HepG2 (cell line): ENCODE measurements around the gene GLUL. TPM values are rescaled to one million over a fixed set of nuclear protein-coding genes. Genes with fewer than 3 reads are reported as not detected.

Source experiments
- ATAC-seq: fragments of 200-7000 bp; cut with Tn5 transposase; 3 replicates; pipeline ENCODE4 v1.9.1; 2020; ENCODE audit warnings: mild to moderate bottlenecking, moderate library complexity
- BruUV-seq: library from RNA; stranded (reverse); fragments of 400-500 nt; replicated peaks from 2 replicates; lab custom pipeline; 2021; lab: Mats Ljungman, UMichigan
- CTCF ChIA-PET: fragments of 300-600 bp; formaldehyde crosslinking; extraction: SDS; loops from one replicate; lab custom pipeline; 2021; ENCODE audit warnings: low total read pairs, inconsistent platforms, low intra/inter-chr PET ratio; lab: Yijun Ruan, JAX
- POLR2A ChIA-PET: fragments of 350-600 bp; sonication (Branson Sonifier 250); formaldehyde crosslinking; loops from one replicate; lab custom pipeline; 2020; ENCODE audit warnings: antibody characterized with exemption, inconsistent platforms; lab: Yijun Ruan, JAX
- DNase-seq: peaks from one replicate; pipeline ENCODE4 v3.0.0-alpha.2; 2015; ENCODE audit warnings: low spot score
- FAIRE-seq: peaks from 3 replicates; lab custom pipeline; 2011; peaks lifted over from hg19 to GRCh38; lab: Jason Lieb, UNC
- H2AFZ ChIP-seq: one replicate; pipeline ENCODE4 v1.6.1; 2011; ENCODE audit warnings: low read length, inconsistent platforms
- H3K27ac ChIP-seq: fragments of 300-600 bp; 3 replicates; pipeline ENCODE4 v1.8.0; 2011; ENCODE audit warnings: mixed run types, mild to moderate bottlenecking, mixed read lengths, low read length, inconsistent platforms; ENCODE audit not compliant: insufficient read depth; ENCODE audit errors: extremely low read length
- H3K27me3 ChIP-seq, 2 experiments: fragments of 200-600 bp in 1 of 2; 2 replicates in 1 of 2; 3 replicates in 1 of 2; pipeline versions ENCODE4 v1.6.0 to v1.8.0; 2011; ENCODE audit warnings: low read length in 2 of 2, mild to moderate bottlenecking in 2 of 2, moderate library complexity in 2 of 2, inconsistent platforms in 1 of 2; ENCODE audit not compliant: insufficient read depth in 2 of 2, control insufficient read depth in 1 of 2
- H3K36me3 ChIP-seq, 2 experiments: fragments of 200-600 bp in 1 of 2; replicated peaks in 1 of 2; 2 replicates in 1 of 2; 3 replicates in 1 of 2; pipeline versions ENCODE4 v1.5.1 to v1.8.0; 2011; ENCODE audit warnings: low read length in 2 of 2, inconsistent platforms in 1 of 2; ENCODE audit not compliant: insufficient read depth in 2 of 2, control insufficient read depth in 1 of 2
- H3K4me1 ChIP-seq: 2 replicates; pipeline ENCODE4 v1.5.1; 2012; ENCODE audit warnings: low read length, inconsistent platforms; ENCODE audit not compliant: insufficient read depth
- H3K4me2 ChIP-seq: 2 replicates; pipeline ENCODE4 v1.6.0; 2011; ENCODE audit warnings: low read depth, low read length, inconsistent platforms
- H3K4me3 ChIP-seq, 3 experiments: fragments of 200-600 bp in 1 of 3; sonication (generic), shearing (Covaris generic) in 1 of 3; replicated peaks in 1 of 3; 2 replicates each; pipeline ENCODE4 v1.5.1; 2011 to 2016; ENCODE audit warnings: low read length in 3 of 3, inconsistent platforms in 2 of 3, low read depth in 2 of 3, mild to moderate bottlenecking in 2 of 3, control low read depth in 1 of 3, mixed read lengths in 1 of 3; ENCODE audit not compliant: insufficient read depth in 1 of 3
- H3K79me2 ChIP-seq: one replicate; pipeline ENCODE4 v1.6.1; 2011; ENCODE audit warnings: low read length, inconsistent platforms; ENCODE audit not compliant: insufficient read depth
- H3K9ac ChIP-seq: 2 replicates; pipeline ENCODE4 v1.6.0; 2011; ENCODE audit warnings: mild to moderate bottlenecking, low read depth, low read length, inconsistent platforms; ENCODE audit not compliant: insufficient read depth
- H3K9me3 ChIP-seq: 2 replicates; pipeline ENCODE4 v1.5.1; 2012; ENCODE audit warnings: mild to moderate bottlenecking, low read length
- H4K20me1 ChIP-seq: 2 replicates; pipeline ENCODE4 v1.6.0; 2011; ENCODE audit warnings: inconsistent platforms, mild to moderate bottlenecking, low read length, moderate library complexity; ENCODE audit not compliant: insufficient read depth
- ADNP ChIP-seq: sonication (generic); formaldehyde crosslinking; IDR thresholded peaks from 2 replicates; pipeline ENCODE4 v1.4.0; 2020; ENCODE audit warnings: missing genetic modification reagents
- MEIS2 ChIP-seq: sonication (generic); formaldehyde crosslinking; IDR thresholded peaks from 2 replicates; pipeline ENCODE4 v1.9.0; 2021; ENCODE audit warnings: mild to moderate bottlenecking, missing genetic modification reagents
- POLR2AphosphoS5 ChIP-seq: IDR thresholded peaks from 2 replicates; pipeline ENCODE4 v1.6.1; 2012; ENCODE audit warnings: low read depth, low read length
- REXO4 ChIP-seq: sonication (generic); formaldehyde crosslinking; IDR thresholded peaks from 2 replicates; pipeline ENCODE4 v1.8.0; 2022; ENCODE audit warnings: missing genetic modification reagents, mild to moderate bottlenecking, borderline replicate concordance
- SCMH1 ChIP-seq: sonication (generic); formaldehyde crosslinking; IDR thresholded peaks from 2 replicates; pipeline ENCODE4 v1.9.0; 2021; ENCODE audit warnings: missing genetic modification reagents, mild to moderate bottlenecking, borderline replicate concordance
- TBX3 ChIP-seq: fragments of 450-650 bp; IDR thresholded peaks from 2 replicates; pipeline ENCODE4 v1.6.1; 2017; ENCODE audit warnings: antibody characterized with exemption, mild to moderate bottlenecking, inconsistent platforms, borderline replicate concordance
- ZMYM4 ChIP-seq: sonication (generic); formaldehyde crosslinking; IDR thresholded peaks from 2 replicates; pipeline ENCODE4 v1.8.1; 2023; ENCODE audit warnings: mild to moderate bottlenecking, missing genetic modification reagents
- WGBS: methylation state at CpG from one replicate; pipeline ENCODE4 v1.1.6; 2017; ENCODE audit warnings: low lambda C conversion rate; 5-methylcytosine and 5-hydroxymethylcytosine counted together
- in situ Hi-C: cut with HindIII; loops from 2 replicates; pipeline ENCODE4 v1.10.0; 2017; ENCODE audit warnings: low pct_unique_long_range_greater_than_20kb; ENCODE audit not compliant: extremely low pct_ligation_motif_present
- intact Hi-C: fragments of 100-400 bp; cut with micrococcal nuclease; formaldehyde crosslinking; loops from one replicate; pipeline ENCODE4 v1.10.0; 2022; ENCODE audit not compliant: unreplicated experiment
- polyA plus RNA-seq, 8 experiments: library from polyadenylated mRNA; depleted of rRNA in 3 of 8; stranded (reverse) in 7 of 8; unstranded in 1 of 8; fragments of >200 nt; fragmentation: Illumina TruSeq in 4 of 8; extraction: Trizol in 4 of 8; gene quantifications; 2 replicates each; pipeline versions ENCODE4 v1.2.1 to v1.2.3, GENCODE V29; 2011 to 2016; ENCODE audit warnings: low read depth in 4 of 8, missing spikeins in 1 of 8, mixed read lengths in 1 of 8; ENCODE audit not compliant: insufficient read depth in 1 of 8
- total RNA-seq, 5 experiments: library from RNA; depleted of rRNA; stranded (reverse); fragments of >200 nt; fragmentation: Illumina TruSeq; extraction: Trizol; gene quantifications; 2 replicates each; pipeline ENCODE4 v1.2.3, GENCODE V29; 2016; ENCODE audit warnings: low read depth in 1 of 5
- TF ChIP-seq, protein P1 (sequence below): sonication (generic); formaldehyde crosslinking; IDR thresholded peaks from 2 replicates; pipeline ENCODE4 v1.5.0; 2020; ENCODE audit warnings: mild to moderate bottlenecking, missing genetic modification reagents, borderline replicate concordance
- TF ChIP-seq, protein P2 (sequence below): sonication (generic); formaldehyde crosslinking; conservative IDR thresholded peaks from 2 replicates; pipeline ENCODE4 v1.8.0; 2022; ENCODE audit warnings: low read depth, missing genetic modification reagents
- TF ChIP-seq, protein P3 (sequence below): sonication (generic); formaldehyde crosslinking; IDR thresholded peaks from 2 replicates; pipeline ENCODE4 v1.8.1; 2023; ENCODE audit warnings: mild to moderate bottlenecking, missing genetic modification reagents

GLUL gene
- total and polyA plus RNA-seq, 2 of the 13 experiments (the other 11 are each of a cell fraction or from before 2014, with no cell fraction given): 423 to 827 TPM

DNA sequence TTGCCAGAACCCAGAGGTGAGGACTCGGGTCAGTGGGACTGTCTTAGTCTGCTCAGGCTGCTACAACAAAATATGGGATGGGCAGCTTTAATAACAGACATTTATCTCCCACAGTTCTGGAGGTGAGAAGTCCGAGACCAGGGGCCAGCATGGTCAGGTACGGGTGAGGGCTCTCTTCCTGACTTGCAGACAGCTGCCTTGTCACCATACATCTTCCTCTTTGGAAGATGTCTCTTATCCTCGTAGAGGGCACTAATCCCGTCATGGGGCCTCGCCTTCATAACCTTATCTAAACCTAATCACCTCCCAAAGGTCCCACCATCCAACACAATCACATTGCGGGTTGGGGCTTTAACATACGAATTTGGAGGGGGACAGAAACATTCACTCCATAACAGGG lies 51.9 kb downstream of the GLUL start:
- ATAC-seq (no peak), FAIRE-seq (no peak)
- in situ Hi-C loops: no loop called here
- Histone ChIP-seq H3K27ac (no peak overlapping the region), H3K36me3 (no peaks in the 10 kb centered on the region), H3K27me3 (no peaks in the 10 kb centered on the region; a peak in 1 of 5 replicates), H3K4me2 (no peak overlapping the region), H3K79me2 (no peaks in the 10 kb centered on the region), H4K20me1 (no peaks in the 10 kb centered on the region), H2AFZ (peak overlapping the region; percentile 87)
- intact Hi-C loops: no loop called here
- ChIA-PET POLR2A (interaction anchor here (1.1 to 2.1 kb wide), 7 partner anchors 38 to 52 kb away, joined by 3 to 12 read pairs (median 6); partner anchors contain the start of gene GLUL), CTCF (no interaction called here)
- BruUV-seq: no TSS peak
- TF ChIP-seq TBX3 (no peak), ADNP (CRISPR knock-in tag) (no peak), ZMYM4 (no peak), MEIS2 (CRISPR knock-in tag) (no peak), POLR2AphosphoS5 (no peak), SCMH1 (no peak), REXO4 (no peak)
- TF ChIP-seq, protein P1, sequence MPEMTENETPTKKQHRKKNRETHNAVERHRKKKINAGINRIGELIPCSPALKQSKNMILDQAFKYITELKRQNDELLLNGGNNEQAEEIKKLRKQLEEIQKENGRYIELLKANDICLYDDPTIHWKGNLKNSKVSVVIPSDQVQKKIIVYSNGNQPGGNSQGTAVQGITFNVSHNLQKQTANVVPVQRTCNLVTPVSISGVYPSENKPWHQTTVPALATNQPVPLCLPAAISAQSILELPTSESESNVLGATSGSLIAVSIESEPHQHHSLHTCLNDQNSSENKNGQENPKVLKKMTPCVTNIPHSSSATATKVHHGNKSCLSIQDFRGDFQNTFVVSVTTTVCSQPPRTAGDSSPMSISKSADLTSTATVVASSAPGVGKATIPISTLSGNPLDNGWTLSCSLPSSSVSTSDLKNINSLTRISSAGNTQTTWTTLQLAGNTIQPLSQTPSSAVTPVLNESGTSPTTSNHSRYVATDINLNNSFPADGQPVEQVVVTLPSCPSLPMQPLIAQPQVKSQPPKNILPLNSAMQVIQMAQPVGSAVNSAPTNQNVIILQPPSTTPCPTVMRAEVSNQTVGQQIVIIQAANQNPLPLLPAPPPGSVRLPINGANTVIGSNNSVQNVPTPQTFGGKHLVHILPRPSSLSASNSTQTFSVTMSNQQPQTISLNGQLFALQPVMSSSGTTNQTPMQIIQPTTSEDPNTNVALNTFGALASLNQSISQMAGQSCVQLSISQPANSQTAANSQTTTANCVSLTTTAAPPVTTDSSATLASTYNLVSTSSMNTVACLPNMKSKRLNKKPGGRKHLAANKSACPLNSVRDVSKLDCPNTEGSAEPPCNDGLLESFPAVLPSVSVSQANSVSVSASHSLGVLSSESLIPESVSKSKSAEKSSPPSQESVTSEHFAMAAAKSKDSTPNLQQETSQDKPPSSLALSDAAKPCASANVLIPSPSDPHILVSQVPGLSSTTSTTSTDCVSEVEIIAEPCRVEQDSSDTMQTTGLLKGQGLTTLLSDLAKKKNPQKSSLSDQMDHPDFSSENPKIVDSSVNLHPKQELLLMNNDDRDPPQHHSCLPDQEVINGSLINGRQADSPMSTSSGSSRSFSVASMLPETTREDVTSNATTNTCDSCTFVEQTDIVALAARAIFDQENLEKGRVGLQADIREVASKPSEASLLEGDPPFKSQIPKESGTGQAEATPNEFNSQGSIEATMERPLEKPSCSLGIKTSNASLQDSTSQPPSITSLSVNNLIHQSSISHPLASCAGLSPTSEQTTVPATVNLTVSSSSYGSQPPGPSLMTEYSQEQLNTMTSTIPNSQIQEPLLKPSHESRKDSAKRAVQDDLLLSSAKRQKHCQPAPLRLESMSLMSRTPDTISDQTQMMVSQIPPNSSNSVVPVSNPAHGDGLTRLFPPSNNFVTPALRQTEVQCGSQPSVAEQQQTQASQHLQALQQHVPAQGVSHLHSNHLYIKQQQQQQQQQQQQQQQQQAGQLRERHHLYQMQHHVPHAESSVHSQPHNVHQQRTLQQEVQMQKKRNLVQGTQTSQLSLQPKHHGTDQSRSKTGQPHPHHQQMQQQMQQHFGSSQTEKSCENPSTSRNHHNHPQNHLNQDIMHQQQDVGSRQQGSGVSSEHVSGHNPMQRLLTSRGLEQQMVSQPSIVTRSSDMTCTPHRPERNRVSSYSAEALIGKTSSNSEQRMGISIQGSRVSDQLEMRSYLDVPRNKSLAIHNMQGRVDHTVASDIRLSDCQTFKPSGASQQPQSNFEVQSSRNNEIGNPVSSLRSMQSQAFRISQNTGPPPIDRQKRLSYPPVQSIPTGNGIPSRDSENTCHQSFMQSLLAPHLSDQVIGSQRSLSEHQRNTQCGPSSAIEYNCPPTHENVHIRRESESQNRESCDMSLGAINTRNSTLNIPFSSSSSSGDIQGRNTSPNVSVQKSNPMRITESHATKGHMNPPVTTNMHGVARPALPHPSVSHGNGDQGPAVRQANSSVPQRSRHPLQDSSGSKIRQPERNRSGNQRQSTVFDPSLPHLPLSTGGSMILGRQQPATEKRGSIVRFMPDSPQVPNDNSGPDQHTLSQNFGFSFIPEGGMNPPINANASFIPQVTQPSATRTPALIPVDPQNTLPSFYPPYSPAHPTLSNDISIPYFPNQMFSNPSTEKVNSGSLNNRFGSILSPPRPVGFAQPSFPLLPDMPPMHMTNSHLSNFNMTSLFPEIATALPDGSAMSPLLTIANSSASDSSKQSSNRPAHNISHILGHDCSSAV (CRISPR knock-in tag): no peak
- TF ChIP-seq, protein P2, sequence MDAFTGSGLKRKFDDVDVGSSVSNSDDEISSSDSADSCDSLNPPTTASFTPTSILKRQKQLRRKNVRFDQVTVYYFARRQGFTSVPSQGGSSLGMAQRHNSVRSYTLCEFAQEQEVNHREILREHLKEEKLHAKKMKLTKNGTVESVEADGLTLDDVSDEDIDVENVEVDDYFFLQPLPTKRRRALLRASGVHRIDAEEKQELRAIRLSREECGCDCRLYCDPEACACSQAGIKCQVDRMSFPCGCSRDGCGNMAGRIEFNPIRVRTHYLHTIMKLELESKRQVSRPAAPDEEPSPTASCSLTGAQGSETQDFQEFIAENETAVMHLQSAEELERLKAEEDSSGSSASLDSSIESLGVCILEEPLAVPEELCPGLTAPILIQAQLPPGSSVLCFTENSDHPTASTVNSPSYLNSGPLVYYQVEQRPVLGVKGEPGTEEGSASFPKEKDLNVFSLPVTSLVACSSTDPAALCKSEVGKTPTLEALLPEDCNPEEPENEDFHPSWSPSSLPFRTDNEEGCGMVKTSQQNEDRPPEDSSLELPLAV (CRISPR knock-in tag): no peak
- TF ChIP-seq, protein P3, sequence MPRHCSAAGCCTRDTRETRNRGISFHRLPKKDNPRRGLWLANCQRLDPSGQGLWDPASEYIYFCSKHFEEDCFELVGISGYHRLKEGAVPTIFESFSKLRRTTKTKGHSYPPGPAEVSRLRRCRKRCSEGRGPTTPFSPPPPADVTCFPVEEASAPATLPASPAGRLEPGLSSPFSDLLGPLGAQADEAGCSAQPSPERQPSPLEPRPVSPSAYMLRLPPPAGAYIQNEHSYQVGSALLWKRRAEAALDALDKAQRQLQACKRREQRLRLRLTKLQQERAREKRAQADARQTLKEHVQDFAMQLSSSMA (CRISPR knock-in tag): no peak
- TF ChIP-seq, all 625 proteins: peak for 0
- WGBS: 92% methylated on average over 8 of the region's 8 CpGs
- Histone ChIP-seq H3K9ac (no peak overlapping the region), H3K4me3 (peak overlapping the region in 1 of 3 experiments; percentile 68; a peak in 1 of 6 replicates), H3K9me3 (no peaks in the 10 kb centered on the region), H3K4me1 (peaks cover 57% of the 10 kb centered on the region)
- no peak for DNase-seq
